PC-3 (cell line): ENCODE data around the gene LTBP3. TPM values are rescaled to one million over a fixed set of nuclear protein-coding genes. Genes with fewer than 3 reads are reported as not detected.

Experiments
- ATAC-seq: fragments of 200-7000 bp; cut with Tn5 transposase; 2 replicates; pipeline ENCODE4 v1.9.1; 2020; ENCODE audit warnings: mild to moderate bottlenecking, moderate library complexity
- BruUV-seq: library from RNA; stranded (reverse); fragments of 400-500 nt; replicated peaks from 2 replicates; lab custom pipeline; 2021; lab: Mats Ljungman, UMichigan
- CTCF ChIA-PET: fragments of 300-600 bp; sonication (Branson Sonifier 250); formaldehyde crosslinking; loops from one replicate; lab custom pipeline; 2022; ENCODE audit warnings: antibody characterized with exemption; lab: Charles Lee
- POLR2A ChIA-PET: fragments of 300-600 bp; sonication (Branson Sonifier 250); formaldehyde crosslinking; loops from one replicate; lab custom pipeline; 2022; ENCODE audit warnings: antibody characterized with exemption; ENCODE audit not compliant: unreplicated experiment; lab: Charles Lee
- DNase-seq: peaks from one replicate; pipeline ENCODE4 v3.0.0-alpha.2; 2015
- H2AFZ ChIP-seq: fragments of 300-600 bp; sonication (generic); 2 replicates; pipeline ENCODE4 v1.6.0; 2016; ENCODE audit warnings: antibody characterized with exemption, low read length
- H3F3A ChIP-seq: fragments of 300-600 bp; sonication (generic); one replicate; pipeline ENCODE4 v1.6.0; 2017; ENCODE audit warnings: antibody characterized with exemption, low read length, control low read depth, mild to moderate bottlenecking; ENCODE audit not compliant: unreplicated experiment
- H3K27ac ChIP-seq: fragments of 300-600 bp; sonication (generic); 2 replicates; pipeline ENCODE4 v1.5.1; 2016; ENCODE audit warnings: mild to moderate bottlenecking, low read length
- H3K27me3 ChIP-seq: fragments of 300-600 bp; sonication (generic); 2 replicates; pipeline ENCODE4 v1.6.1; 2016; ENCODE audit warnings: low read length, mixed read lengths
- H3K36me3 ChIP-seq: fragments of 300-600 bp; sonication (generic); 2 replicates; pipeline ENCODE4 v1.6.1; 2016; ENCODE audit warnings: low read depth, mixed run types, low read length, mixed read lengths
- H3K4me1 ChIP-seq: fragments of 300-600 bp; sonication (generic); 2 replicates; pipeline ENCODE4 v1.5.1; 2016; ENCODE audit warnings: low read length; ENCODE audit not compliant: insufficient read depth
- H3K4me2 ChIP-seq: fragments of 300-600 bp; sonication (generic); 2 replicates; pipeline ENCODE4 v1.6.0; 2016; ENCODE audit warnings: low read length
- H3K4me3 ChIP-seq: fragments of 300-600 bp; sonication (generic); 2 replicates; pipeline ENCODE4 v1.5.1; 2016; ENCODE audit warnings: mild to moderate bottlenecking, low read length, mixed read lengths
- H3K79me2 ChIP-seq: fragments of 300-600 bp; sonication (generic); 2 replicates; pipeline ENCODE4 v1.6.1; 2017; ENCODE audit warnings: low read length, mixed read lengths
- H3K9ac ChIP-seq: fragments of 300-600 bp; sonication (generic); 2 replicates; pipeline ENCODE4 v1.6.0; 2016; ENCODE audit warnings: mild to moderate bottlenecking, low read length
- H3K9me2 ChIP-seq: fragments of 300-600 bp; sonication (generic); replicated peaks from 2 replicates; pipeline ENCODE4 v1.6.1; 2016; ENCODE audit warnings: mixed run types, low read length, mixed read lengths
- H3K9me3 ChIP-seq: fragments of 300-600 bp; sonication (generic); 2 replicates; pipeline ENCODE4 v1.6.1; 2016; ENCODE audit warnings: low read length, mixed read lengths
- H4K20me1 ChIP-seq: fragments of 300-600 bp; sonication (generic); 2 replicates; pipeline ENCODE4 v1.6.1; 2016; ENCODE audit warnings: low read length, mixed read lengths
- CTCF ChIP-seq: fragments of 300-600 bp; sonication (generic); conservative IDR thresholded peaks from 2 replicates; pipeline ENCODE4 v1.5.1; 2017; ENCODE audit warnings: antibody characterized with exemption, low read depth, mild to moderate bottlenecking, low read length
- EZH2 ChIP-seq: fragments of 300-600 bp; sonication (generic); IDR thresholded peaks from one replicate; pipeline ENCODE4 v1.6.1; 2017; ENCODE audit warnings: antibody characterized with exemption, mild to moderate bottlenecking, low read length; ENCODE audit not compliant: unreplicated experiment
- EZH2phosphoT487 ChIP-seq: fragments of 300-600 bp; sonication (generic); IDR thresholded peaks from 2 replicates; pipeline ENCODE4 v1.6.1; 2018; ENCODE audit warnings: mild to moderate bottlenecking, antibody characterized with exemption, low read length, borderline replicate concordance
- intact Hi-C: fragments of 100-400 bp; cut with micrococcal nuclease; formaldehyde crosslinking; loops from 2 replicates; pipeline ENCODE4 v1.9.0; 2023
- total RNA-seq: library from RNA; depleted of rRNA; stranded (reverse); fragments of >200 nt; gene quantifications from 2 replicates; pipeline ENCODE4 v1.2.3, GENCODE V29; 2014

LTBP3 gene
- total RNA-seq, 1 experiment from 2014 or later = 197 TPM

- H3K27me3 ChIP-seq = no peaks in the 10 kb centered on the region
- peak; percentile 3; the same call in 1 of the 2 replicates for ATAC-seq
- peak; percentile 56 for DNase-seq
- no peaks in the 10 kb centered on the region for H3K9me2 ChIP-seq
- TF ChIP-seq CTCF = no peak
- TF ChIP-seq EZH2 = no peak
- no peak for TF ChIP-seq EZH2phosphoT487
- H3K4me1 ChIP-seq = peaks cover 52% of the 10 kb centered on the region
- ChIA-PET CTCF (interaction anchor here (1.0 to 1.7 kb wide), 5 partner anchors 9 to 36 kb away, joined by 3 to 12 read pairs (median 6); partner anchors contain the start of genes FAM89B, SCYL1 and ZNRD2), POLR2A (no interaction called here)
- H3K4me2 ChIP-seq = peak overlapping the region; percentile 81
- H3K79me2 ChIP-seq = peaks cover 13% of the 10 kb centered on the region
- BruUV-seq = no TSS peak
- intact Hi-C loops = loop anchor here (1.0 kb wide), 1 partner anchor 10 kb away; the partner anchor contains the start of gene ZNRD2
- no peaks in the 10 kb centered on the region for H3K36me3 ChIP-seq
- H3K4me3 ChIP-seq = peak overlapping the region; percentile 28; the same call in 1 of the 2 replicates
- peak overlapping the region; percentile 58 for H3K9ac ChIP-seq
- peak overlapping the region; percentile 20; the same call in 1 of the 2 replicates for H2AFZ ChIP-seq
- no peaks in the 10 kb centered on the region for H4K20me1 ChIP-seq
- H3K9me3 ChIP-seq = no peaks in the 10 kb centered on the region
- peaks cover 12% of the 10 kb centered on the region for H3F3A ChIP-seq
- H3K27ac ChIP-seq = peak overlapping the region; percentile 91
Measured at GRCh38 chr11:65560555-65561418, 2.6 kb upstream of the LTBP3 start.

GRCh38 chr11:65559951-65560537 lies 1.9 kb upstream of the LTBP3 start:
- H3K4me3 ChIP-seq = peak overlapping the region; percentile 28; the same call in 1 of the 2 replicates
- H3K4me1 ChIP-seq = peaks cover 54% of the 10 kb centered on the region
- TF ChIP-seq EZH2phosphoT487 = no peak
- no peak for TF ChIP-seq CTCF
- TF ChIP-seq EZH2 = no peak
- H2AFZ ChIP-seq = peak overlapping the region; percentile 20; the same call in 1 of the 2 replicates
- ChIA-PET CTCF (interaction anchor here (1.0 to 1.7 kb wide), 5 partner anchors 10 to 35 kb away, joined by 3 to 12 read pairs (median 6); partner anchors contain the start of genes FAM89B, SCYL1 and ZNRD2), POLR2A (interaction anchor here (1.5 kb wide), 1 partner anchor 10 kb away, joined by 10 read pairs; the partner anchor contains the start of gene ZNRD2)
- peak overlapping the region; percentile 81 for H3K4me2 ChIP-seq
- peak; percentile 49 for ATAC-seq
- H3F3A ChIP-seq = peaks cover 12% of the 10 kb centered on the region
- DNase-seq = peak; percentile 98
- H3K27ac ChIP-seq = peak overlapping the region; percentile 91
- H3K79me2 ChIP-seq = peaks cover 17% of the 10 kb centered on the region
- H3K9ac ChIP-seq = peak overlapping the region; percentile 58
- H3K9me2 ChIP-seq = no peaks in the 10 kb centered on the region
- no TSS peak for BruUV-seq
- H3K27me3 ChIP-seq = no peaks in the 10 kb centered on the region
- H4K20me1 ChIP-seq = no peaks in the 10 kb centered on the region
- intact Hi-C loops = loop anchor here (1.0 kb wide), 1 partner anchor 10 kb away; the partner anchor contains the start of gene ZNRD2
- H3K9me3 ChIP-seq = no peaks in the 10 kb centered on the region
- H3K36me3 ChIP-seq = no peaks in the 10 kb centered on the region
